Vagina (tissue), 2 donors: ENCODE results near the gene CPVL. TPM values are rescaled to one million over a fixed set of nuclear protein-coding genes. Genes with fewer than 3 reads are reported as not detected.

Experiments
- DNase-seq, 2 donors: peaks; one replicate each; pipeline ENCODE4 v3.0.0-alpha.2; 2017; ENCODE audit errors: extremely low spot score in 2 of 2
- H3K27ac ChIP-seq: fragments of 200-600 bp; sonication (generic); one replicate; pipeline ENCODE4 v1.5.1; 2019
- H3K27me3 ChIP-seq: fragments of 200-600 bp; sonication (generic); one replicate; pipeline ENCODE4 v1.5.1; 2019
- H3K36me3 ChIP-seq, 2 donors: fragments of 200-600 bp; sonication (generic); one replicate each; pipeline ENCODE4 v1.5.1; 2017 to 2019
- H3K4me1 ChIP-seq: fragments of 200-600 bp; sonication (generic); one replicate; pipeline ENCODE4 v1.5.1; 2019
- H3K4me3 ChIP-seq, 2 donors: fragments of 200-600 bp; sonication (generic); 1 replicate in 1 of 2; 2 replicates in 1 of 2; pipeline ENCODE4 v1.5.1; 2016 to 2019
- H3K9me3 ChIP-seq: fragments of 200-600 bp; sonication (generic); one replicate; pipeline ENCODE4 v1.5.1; 2019
- POLR2A ChIP-seq, 2 donors: fragments of 450-650 bp; IDR thresholded peaks; one replicate each; pipeline ENCODE4 v1.6.1; 2017; ENCODE audit warnings: antibody characterized with exemption in 2 of 2, mild to moderate bottlenecking in 2 of 2, moderate library complexity in 2 of 2
- POLR2AphosphoS5 ChIP-seq, 2 donors: sonication (generic); formaldehyde crosslinking; IDR thresholded peaks; one replicate each; pipeline ENCODE4 v1.9.0; 2017; ENCODE audit warnings: antibody characterized with exemption in 2 of 2, mild to moderate bottlenecking in 2 of 2, low read depth in 1 of 2; ENCODE audit not compliant: insufficient read depth in 1 of 2
- intact Hi-C: fragments of 100-400 bp; cut with DNase I; formaldehyde crosslinking; loops from one replicate; pipeline ENCODE4 v1.15.1; 2023
- total RNA-seq: library from RNA; depleted of rRNA; stranded (reverse); fragments of >200 nt; gene quantifications from one replicate; pipeline ENCODE4 v1.2.3, GENCODE V29; 2016
- TF ChIP-seq, protein P1 (sequence below), 3 experiments: fragments of 450-650 bp in 2 of 3; fragments of 200-600 bp in 1 of 3; sonication (generic) in 1 of 3; IDR thresholded peaks; one replicate each; pipeline ENCODE4 v1.5.1; 2017 to 2019; ENCODE audit warnings: antibody characterized with exemption in 3 of 3, mild to moderate bottlenecking in 2 of 3, moderate library complexity in 2 of 3

Gene CPVL
- total RNA-seq, 1 donor from 2014 or later, result 9.6 TPM

DNA sequence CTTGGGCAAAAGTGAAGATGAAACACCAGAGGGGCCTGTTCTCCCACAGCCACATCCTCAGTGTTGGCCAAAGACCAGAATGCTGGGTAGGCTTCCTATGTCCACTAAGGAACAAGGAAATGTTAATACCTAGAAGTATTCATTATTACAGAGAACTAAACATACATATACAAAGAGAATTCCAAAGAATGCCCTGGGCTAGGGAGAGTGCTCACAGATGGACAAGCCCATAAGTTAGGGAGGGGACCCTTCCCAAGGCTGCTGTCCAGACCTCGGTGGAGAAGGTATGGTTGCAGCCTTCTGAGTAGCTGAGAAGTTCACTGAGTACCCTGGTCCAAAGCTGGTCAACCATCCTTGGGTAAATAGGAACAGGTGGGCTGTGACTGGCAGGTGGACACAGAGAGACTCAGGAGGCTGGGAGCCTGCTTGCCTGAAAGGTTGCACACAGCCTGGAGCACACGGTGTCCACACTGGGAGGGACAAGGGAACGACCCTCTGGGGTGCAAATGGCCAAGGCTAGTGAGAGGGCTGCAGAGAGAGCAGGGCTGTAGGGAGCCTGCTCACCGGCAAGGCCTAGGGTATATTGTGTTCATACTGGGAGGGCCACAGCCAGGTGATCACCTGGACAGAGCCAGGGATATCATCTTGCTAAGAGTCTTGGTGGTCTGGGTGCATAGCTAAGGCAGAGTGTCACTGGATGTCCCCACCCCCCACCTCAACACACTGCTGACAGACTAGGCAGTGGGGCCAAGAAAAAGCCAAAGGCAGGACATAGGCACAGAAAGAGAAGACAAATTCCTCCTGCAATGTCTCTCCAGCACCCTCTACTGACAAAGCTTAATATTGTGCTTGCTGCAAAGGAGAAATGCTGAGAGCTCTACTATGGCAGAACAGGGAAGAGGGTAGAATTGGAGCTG lies 40.3 kb downstream of the CPVL start:
- no peak for DNase-seq
- TF ChIP-seq POLR2A (IDR thresholded peaks at IDR 0.05) (no peak), POLR2AphosphoS5 (IDR thresholded peaks at IDR 0.05; ENCODE audit: insufficient read depth in 1 of 2, low read depth in 1 of 2) (peak in 1 of 2 donors; percentile 12)
- TF ChIP-seq, protein P1, sequence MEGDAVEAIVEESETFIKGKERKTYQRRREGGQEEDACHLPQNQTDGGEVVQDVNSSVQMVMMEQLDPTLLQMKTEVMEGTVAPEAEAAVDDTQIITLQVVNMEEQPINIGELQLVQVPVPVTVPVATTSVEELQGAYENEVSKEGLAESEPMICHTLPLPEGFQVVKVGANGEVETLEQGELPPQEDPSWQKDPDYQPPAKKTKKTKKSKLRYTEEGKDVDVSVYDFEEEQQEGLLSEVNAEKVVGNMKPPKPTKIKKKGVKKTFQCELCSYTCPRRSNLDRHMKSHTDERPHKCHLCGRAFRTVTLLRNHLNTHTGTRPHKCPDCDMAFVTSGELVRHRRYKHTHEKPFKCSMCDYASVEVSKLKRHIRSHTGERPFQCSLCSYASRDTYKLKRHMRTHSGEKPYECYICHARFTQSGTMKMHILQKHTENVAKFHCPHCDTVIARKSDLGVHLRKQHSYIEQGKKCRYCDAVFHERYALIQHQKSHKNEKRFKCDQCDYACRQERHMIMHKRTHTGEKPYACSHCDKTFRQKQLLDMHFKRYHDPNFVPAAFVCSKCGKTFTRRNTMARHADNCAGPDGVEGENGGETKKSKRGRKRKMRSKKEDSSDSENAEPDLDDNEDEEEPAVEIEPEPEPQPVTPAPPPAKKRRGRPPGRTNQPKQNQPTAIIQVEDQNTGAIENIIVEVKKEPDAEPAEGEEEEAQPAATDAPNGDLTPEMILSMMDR (IDR thresholded peaks at IDR 0.05), result peak; percentile 29 to 87 (median 74)
- H3K4me1 ChIP-seq, result peaks cover 5% of the 10 kb centered on the region
- H3K36me3 ChIP-seq, result no peaks in the 10 kb centered on the region
- H3K4me3 ChIP-seq, result no peak overlapping the region
- intact Hi-C loops, result loop anchor here (5.0 to 10.0 kb wide), 2 partner anchors 151 to 184 kb away; partner anchors contain the start of gene TRIL
- no peak overlapping the region for H3K27ac ChIP-seq
- H3K9me3 ChIP-seq, result no peaks in the 10 kb centered on the region
- no peaks in the 10 kb centered on the region for H3K27me3 ChIP-seq

GRCh38 chr7:29105191-29105590 lies 41.1 kb downstream of the CPVL start:
- H3K4me3 ChIP-seq, result no peak overlapping the region
- TF ChIP-seq, protein P1 (IDR thresholded peaks at IDR 0.05), result no peak
- TF ChIP-seq POLR2AphosphoS5 (IDR thresholded peaks at IDR 0.05; ENCODE audit: insufficient read depth in 1 of 2, low read depth in 1 of 2), result no peak
- TF ChIP-seq POLR2A (IDR thresholded peaks at IDR 0.05), result no peak
- no peak overlapping the region for H3K27ac ChIP-seq
- no peaks in the 10 kb centered on the region for H3K27me3 ChIP-seq
- no peak for DNase-seq
- intact Hi-C loops, result loop anchor here (5.0 to 10.0 kb wide), 2 partner anchors 150 to 183 kb away; partner anchors contain the start of gene TRIL
- peaks cover 5% of the 10 kb centered on the region for H3K4me1 ChIP-seq
- no peaks in the 10 kb centered on the region for H3K9me3 ChIP-seq
- H3K36me3 ChIP-seq, result no peaks in the 10 kb centered on the region

DNA sequence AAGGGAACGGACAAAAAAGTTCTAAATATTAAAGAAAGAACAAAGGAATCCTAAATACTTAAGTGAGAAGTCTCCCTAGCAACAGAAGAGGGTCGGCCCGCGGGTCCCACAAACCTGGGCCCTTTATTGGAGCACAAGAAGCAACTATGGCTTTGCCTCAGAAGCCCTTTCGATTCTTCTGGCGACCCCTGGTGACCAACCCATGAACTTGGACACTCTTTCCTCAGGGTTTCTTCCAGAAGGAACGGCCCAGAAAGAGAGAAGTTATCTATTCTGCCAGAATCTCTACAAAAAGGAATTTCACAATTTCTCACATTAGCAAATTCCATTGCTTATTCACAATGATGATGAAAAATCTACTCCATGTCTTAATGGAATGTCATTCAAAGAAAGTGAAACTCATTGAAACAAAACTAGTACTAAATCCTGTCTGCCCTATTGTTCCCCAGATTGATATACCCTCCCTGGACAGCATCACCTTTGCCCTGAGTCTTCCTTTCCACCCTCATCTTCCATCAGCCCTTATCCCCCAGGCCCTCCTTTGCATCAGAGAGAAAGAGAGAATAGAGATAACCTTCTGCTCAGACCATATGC lies 43.7 kb downstream of the CPVL start:
- TF ChIP-seq POLR2A (IDR thresholded peaks at IDR 0.05), result no peak
- no peak for TF ChIP-seq POLR2AphosphoS5 (IDR thresholded peaks at IDR 0.05; ENCODE audit: insufficient read depth in 1 of 2, low read depth in 1 of 2)
- TF ChIP-seq, protein P1 (IDR thresholded peaks at IDR 0.05), result peak in 2 of 3 experiments; percentile 52 to 70
- no peaks in the 10 kb centered on the region for H3K36me3 ChIP-seq
- H3K27ac ChIP-seq, result no peak overlapping the region
- H3K9me3 ChIP-seq, result no peaks in the 10 kb centered on the region
- H3K4me1 ChIP-seq, result peaks cover 5% of the 10 kb centered on the region
- intact Hi-C loops, result loop anchor here (10.0 kb wide), 1 partner anchor 148 kb away; the partner anchor contains the start of gene TRIL
- no peak for DNase-seq
- no peaks in the 10 kb centered on the region for H3K27me3 ChIP-seq
- H3K4me3 ChIP-seq, result no peak overlapping the region

DNA sequence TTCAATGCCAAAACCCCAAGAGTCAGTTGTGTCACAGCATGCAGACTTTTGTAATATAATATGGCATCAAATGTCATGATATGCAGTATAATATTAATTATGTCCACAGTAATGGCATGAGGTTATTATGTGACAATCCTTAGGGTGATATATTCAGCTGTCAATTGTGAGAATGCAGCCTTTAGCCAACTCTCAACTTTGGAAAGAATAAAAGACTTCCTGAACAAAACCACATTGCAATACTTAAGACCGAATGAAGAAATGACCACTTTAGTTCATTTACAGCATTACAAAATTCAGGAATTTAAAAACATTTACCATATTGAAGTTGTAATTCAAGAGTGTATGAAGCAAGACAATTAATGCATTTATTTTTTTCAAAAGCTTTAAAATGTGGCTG lies 45.4 kb downstream of the CPVL start:
- H3K4me1 ChIP-seq, result peaks cover 5% of the 10 kb centered on the region
- H3K36me3 ChIP-seq, result no peaks in the 10 kb centered on the region
- H3K4me3 ChIP-seq, result no peak overlapping the region
- no peaks in the 10 kb centered on the region for H3K27me3 ChIP-seq
- no peak overlapping the region for H3K27ac ChIP-seq
- DNase-seq, result no peak
- no peak for TF ChIP-seq POLR2AphosphoS5 (IDR thresholded peaks at IDR 0.05; ENCODE audit: insufficient read depth in 1 of 2, low read depth in 1 of 2)
- TF ChIP-seq, protein P1 (IDR thresholded peaks at IDR 0.05), result no peak
- no peak for TF ChIP-seq POLR2A (IDR thresholded peaks at IDR 0.05)
- intact Hi-C loops, result loop anchor here (10.0 kb wide), 1 partner anchor 146 kb away; the partner anchor contains the start of gene TRIL
- H3K9me3 ChIP-seq, result no peaks in the 10 kb centered on the region
